K562 (cell line): ENCODE data around the gene NR2C2AP. TPM values are rescaled to one million over a fixed set of nuclear protein-coding genes. Genes with fewer than 3 reads are reported as not detected.

Experiments
- ARNT ChIP-seq, 2 experiments: fragments of 450-650 bp; IDR thresholded peaks; 2 replicates each; pipeline ENCODE4 v1.6.1; 2016; ENCODE audit warnings: mild to moderate bottlenecking in 1 of 2
- ASH1L ChIP-seq: fragments of 450-650 bp; IDR thresholded peaks from 2 replicates; pipeline ENCODE4 v1.6.1; 2018; ENCODE audit warnings: borderline replicate concordance, mild to moderate bottlenecking, low read depth; ENCODE audit not compliant: partially characterized antibody
- CEBPG ChIP-seq, 3 experiments: fragments of 200-800 bp in 1 of 3; sonication (Bioruptor generic) in 1 of 3; sonication (generic) in 1 of 3; formaldehyde crosslinking in 1 of 3; IDR thresholded peaks in 2 of 3; conservative IDR thresholded peaks in 1 of 3; 2 replicates each; pipeline versions ENCODE4 v1.6.1 to v1.8.0; 2016 to 2022; ENCODE audit warnings: missing compliant biosample characterization in 2 of 3, missing genetic modification characterization in 2 of 3, mild to moderate bottlenecking in 1 of 3, missing genetic modification reagents in 1 of 3
- E2F8 ChIP-seq: fragments of 450-650 bp; IDR thresholded peaks from 2 replicates; pipeline ENCODE4 v1.7.1; 2018; ENCODE audit warnings: mild to moderate bottlenecking, low read depth; ENCODE audit not compliant: partially characterized antibody
- JUN ChIP-seq, 2 experiments: sonication (generic) in 1 of 2; formaldehyde crosslinking in 1 of 2; IDR thresholded peaks; 2 replicates each; pipeline versions ENCODE4 v1.6.1 to v1.8.0; 2012 to 2022; ENCODE audit warnings: borderline replicate concordance in 2 of 2, mild to moderate bottlenecking in 2 of 2, improper control_type of control experiment in 1 of 2, low read depth in 1 of 2, low read length in 1 of 2, missing genetic modification reagents in 1 of 2
- LARP7 ChIP-seq: fragments of 450-650 bp; IDR thresholded peaks from 2 replicates; pipeline ENCODE4 v1.6.1; 2016
- MBD1 ChIP-seq: fragments of 250-450 bp; sonication (Bioruptor Pico); IDR thresholded peaks from 2 replicates; pipeline ENCODE4 v1.8.0; 2022; ENCODE audit warnings: inconsistent platforms
- MTA1 ChIP-seq: fragments of 450-650 bp; IDR thresholded peaks from 2 replicates; pipeline ENCODE4 v1.6.1; 2017; ENCODE audit warnings: borderline replicate concordance
- SRF ChIP-seq, 2 experiments: fragments of 250-450, 450-650 bp in 1 of 2; sonication (Bioruptor Pico) in 1 of 2; sonication (generic) in 1 of 2; formaldehyde crosslinking; IDR thresholded peaks; 2 replicates each; pipeline versions ENCODE4 v1.5.0 to v1.5.1; 2020 to 2022; ENCODE audit warnings: mild to moderate bottlenecking in 1 of 2, missing genetic modification reagents in 1 of 2
- TAF7 ChIP-seq: fragments of 450-650 bp; IDR thresholded peaks from 2 replicates; pipeline ENCODE4 v1.6.1; 2016; ENCODE audit warnings: missing genetic modification characterization, missing compliant biosample characterization
- USF1 ChIP-seq: sonication (generic); formaldehyde crosslinking; IDR thresholded peaks from 2 replicates; pipeline ENCODE4 v1.9.0; 2022; ENCODE audit warnings: mild to moderate bottlenecking, missing genetic modification reagents
- XRCC3 ChIP-seq: fragments of 450-650 bp; IDR thresholded peaks from 2 replicates; pipeline ENCODE4 v1.6.1; 2017; ENCODE audit warnings: mild to moderate bottlenecking, moderate library complexity
- ZBTB26 ChIP-seq: fragments of 450-650 bp; formaldehyde crosslinking; IDR thresholded peaks from 2 replicates; pipeline ENCODE4 v1.4.0; 2022; ENCODE audit warnings: missing genetic modification characterization
- ZNF165 ChIP-seq: fragments of 250-450 bp; sonication (Bioruptor Pico); IDR thresholded peaks from 2 replicates; pipeline ENCODE4 v1.4.0; 2020; ENCODE audit warnings: borderline replicate concordance
- ZNF592 ChIP-seq: fragments of 450-650 bp; IDR thresholded peaks from 2 replicates; pipeline ENCODE4 v1.6.1; 2017; ENCODE audit warnings: antibody characterized with exemption, mild to moderate bottlenecking
- polyA plus RNA-seq, 8 experiments: library from polyadenylated mRNA; depleted of rRNA in 4 of 8; stranded (reverse) in 5 of 8; unstranded in 3 of 8; fragments of >200 nt; fragmentation: Nextera tagmentation in 2 of 8; fragmentation: Illumina TruSeq in 1 of 8; extraction: Ambion mirVana in 2 of 8; extraction: Trizol in 1 of 8; gene quantifications; 2 replicates each; pipeline versions ENCODE4 v1.2.1 to v1.2.3, GENCODE V29; 2011 to 2014; ENCODE audit warnings: inconsistent platforms in 1 of 8, missing spikeins in 1 of 8
- total RNA-seq, 7 experiments: library from RNA; depleted of rRNA in 6 of 7; stranded (reverse); fragments of >200 nt in 6 of 7; fragmentation: Illumina TruSeq in 2 of 7; extraction: Trizol in 2 of 7; gene quantifications; 2 replicates each; pipeline versions ENCODE4 v1.2.1 to v1.2.3, GENCODE V29; 2011 to 2021; ENCODE audit warnings: low replicate concordance in 1 of 7

The NR2C2AP gene
- total and polyA plus RNA-seq, 9 of the 15 experiments (the other 6 are each of a cell fraction or from before 2014, with no cell fraction given): 23.7 to 77.4 (median 32.4) TPM

- TF ChIP-seq ZNF592: no peak; the same call in none of the 2 replicates
- TF ChIP-seq E2F8: no peak
- no peak for TF ChIP-seq ZNF165 (CRISPR knock-in tag)
- no peak for TF ChIP-seq ARNT (IDR thresholded peaks at IDR 0.05)
- no peak for TF ChIP-seq LARP7
- TF ChIP-seq JUN (IDR thresholded peaks at IDR 0.05; ENCODE audit: borderline replicate concordance, low read depth, low read length): peak; percentile 62; the same call in 1 of the 2 replicates
- TF ChIP-seq JUN (CRISPR knock-in tag; IDR thresholded peaks at IDR 0.05; ENCODE audit: borderline replicate concordance): peak; percentile 98
- peak; percentile 26; the same call in 1 of the 2 replicates for TF ChIP-seq USF1 (CRISPR knock-in tag)
- no peak for TF ChIP-seq MBD1 (CRISPR knock-in tag)
- TF ChIP-seq SRF (CRISPR knock-in tag; IDR thresholded peaks at IDR 0.05): peak in 1 of 2 experiments; percentile 66; a peak in 1 of 4 replicates
- no peak for TF ChIP-seq ZBTB26
- no peak for TF ChIP-seq MTA1
- TF ChIP-seq TAF7: no peak
- TF ChIP-seq ASH1L: no peak
- TF ChIP-seq CEBPG (CRISPR knock-in tag; IDR thresholded peaks at IDR 0.05): no peak; the same call in 1 of the 2 replicates
- TF ChIP-seq CEBPG (tag; conservative IDR thresholded peaks at IDR 0.05 in 1 of 2, IDR thresholded peaks at IDR 0.05 in 1 of 2): no peak
- TF ChIP-seq XRCC3: no peak
Observed at GRCh38 chr19:19224852-19225494, 21.8 kb upstream of the NR2C2AP start (continued).
